OCI-LY7 (cell line): ENCODE measurements around the gene CWC25. TPM values are rescaled to one million over a fixed set of nuclear protein-coding genes. Genes with fewer than 3 reads are reported as not detected.

Experiments
- BruUV-seq: library from RNA; stranded (reverse); fragments of 400-500 nt; replicated peaks from 2 replicates; lab custom pipeline; 2021; lab: Mats Ljungman, UMichigan
- CTCF ChIA-PET: fragments of 300-600 bp; sonication (Branson Sonifier 250); formaldehyde crosslinking; loops from one replicate; lab custom pipeline; 2022; ENCODE audit warnings: antibody characterized with exemption; ENCODE audit not compliant: unreplicated experiment; lab: Charles Lee
- POLR2A ChIA-PET: fragments of 300-600 bp; sonication (Branson Sonifier 250); formaldehyde crosslinking; loops from one replicate; lab custom pipeline; 2022; ENCODE audit warnings: antibody characterized with exemption; lab: Charles Lee
- DNase-seq: peaks from one replicate; pipeline ENCODE4 v3.0.0-alpha.2; 2015; ENCODE audit warnings: low spot score
- H2AFZ ChIP-seq: fragments of 200-600 bp; sonication (generic), shearing (Covaris generic); 2 replicates; pipeline ENCODE4 v1.6.1; 2014; ENCODE audit warnings: mild to moderate bottlenecking, antibody characterized with exemption, low read length, moderate library complexity
- H3K27ac ChIP-seq: fragments of 200-600 bp; sonication (generic); 2 replicates; pipeline ENCODE4 v1.5.1; 2014; ENCODE audit warnings: mixed run types, low read depth, mild to moderate bottlenecking, moderate library complexity, low read length, inconsistent platforms; ENCODE audit not compliant: poor library complexity, severe bottlenecking
- H3K36me3 ChIP-seq: fragments of 200-600 bp; sonication (generic); 2 replicates; pipeline ENCODE4 v1.6.1; 2014; ENCODE audit warnings: mild to moderate bottlenecking, antibody characterized with exemption, low read length, moderate library complexity, mixed read lengths; ENCODE audit not compliant: insufficient read depth
- H3K4me1 ChIP-seq: fragments of 200-600 bp; sonication (generic); 2 replicates; pipeline ENCODE4 v1.5.1; 2014; ENCODE audit warnings: mild to moderate bottlenecking, low read length; ENCODE audit not compliant: insufficient read depth, poor library complexity, severe bottlenecking
- H3K4me2 ChIP-seq: fragments of 200-600 bp; sonication (generic); 2 replicates; pipeline ENCODE4 v1.6.1; 2014; ENCODE audit warnings: mild to moderate bottlenecking, low read length
- H3K4me3 ChIP-seq: fragments of 200-600 bp; sonication (generic); 2 replicates; pipeline ENCODE4 v1.5.1; 2014; ENCODE audit warnings: mild to moderate bottlenecking, low read depth, low read length; ENCODE audit not compliant: poor library complexity, severe bottlenecking
- H3K79me2 ChIP-seq: fragments of 200-600 bp; sonication (generic); 2 replicates; pipeline ENCODE4 v1.6.1; 2016; ENCODE audit warnings: low read depth, mild to moderate bottlenecking, low read length, moderate library complexity, mixed read lengths; ENCODE audit not compliant: insufficient read depth
- H3K9me2 ChIP-seq: fragments of 200-600 bp; sonication (generic); 2 replicates; pipeline ENCODE4 v1.6.1; 2016; ENCODE audit warnings: mild to moderate bottlenecking, low read length, mixed read lengths; ENCODE audit not compliant: insufficient read depth
- H3K9me3 ChIP-seq: fragments of 200-600 bp; sonication (generic); 2 replicates; pipeline ENCODE4 v1.6.1; 2014; ENCODE audit warnings: mild to moderate bottlenecking, mixed run types, low read length, mixed read lengths
- H4K20me1 ChIP-seq: fragments of 200-600 bp; sonication (generic); 2 replicates; pipeline ENCODE4 v1.6.1; 2014; ENCODE audit warnings: mild to moderate bottlenecking, antibody characterized with exemption, low read length, moderate library complexity, mixed read lengths; ENCODE audit not compliant: insufficient read depth
- CTCF ChIP-seq: fragments of 200-600 bp; sonication (generic); conservative IDR thresholded peaks from 2 replicates; pipeline ENCODE4 v1.5.1; 2014; ENCODE audit warnings: mild to moderate bottlenecking, antibody characterized with exemption, low read length, moderate library complexity, mixed read lengths
- EZH2phosphoT487 ChIP-seq: fragments of 200-600 bp; sonication (generic); IDR thresholded peaks from 2 replicates; pipeline ENCODE4 v1.6.1; 2018; ENCODE audit warnings: low read depth, borderline replicate concordance, mild to moderate bottlenecking, mixed run types, antibody characterized with exemption, low read length, moderate library complexity, mixed read lengths
- intact Hi-C: fragments of 100-400 bp; cut with micrococcal nuclease; formaldehyde crosslinking; loops from one replicate; pipeline ENCODE4 v1.10.0; 2022; ENCODE audit not compliant: unreplicated experiment
- total RNA-seq, 2 experiments: library from RNA; depleted of rRNA in 1 of 2; stranded (reverse); fragments of >200 nt in 1 of 2; shearing (Covaris generic) in 1 of 2; gene quantifications; 2 replicates each; pipeline ENCODE4 v1.2.3, GENCODE V29; 2014 to 2022

The CWC25 gene
- total RNA-seq, 2 experiments from 2014 or later = 22.2 to 26.8 TPM

GRCh38 chr17:38752308-38753070 is 72.6 kb downstream of the CWC25 start, which contains the start of gene PSMB3:
Gene PSMB3, plus strand, starts transcription at chr17:38752741. Its CDS starts 86 bp downstream, at chr17:38752827.
- TF ChIP-seq EZH2phosphoT487 (no peak), CTCF (no peak)
- peak; percentile 100 for DNase-seq
- POLR2A ChIA-PET = interaction anchor here (0.7 to 1.5 kb wide), 4 partner anchors 42 to 117 kb away, joined by 3 to 4 read pairs (median 3); partner anchors contain the start of gene RPL23
- intact Hi-C loops = loop anchor here (2.0 to 5.0 kb wide), 3 partner anchors 100 to 400 kb away; partner anchors contain the start of genes PLXDC1 and RPL23
- Histone ChIP-seq H3K4me2 (peak within 1 kb of the TSS; percentile 93), H3K4me1 (peaks cover 40% of the 10 kb centered on the region), H3K9me3 (no peaks in the 10 kb centered on the region), H4K20me1 (no peaks in the 10 kb centered on the region), H3K36me3 (peaks cover 38% of the 10 kb centered on the region), H3K9me2 (no peaks in the 10 kb centered on the region), H3K4me3 (peak within 1 kb of the TSS; percentile 79), H2AFZ (peak within 1 kb of the TSS; percentile 64; the same call in 1 of the 2 replicates), H3K79me2 (peaks cover 22% of the 10 kb centered on the region), H3K27ac (peak within 1 kb of the TSS; percentile 76)
- BruUV-seq = no TSS peak
- CTCF ChIA-PET = no interaction called here

GRCh38 chr17:38751808-38752307 is 73.3 kb downstream of the CWC25 start:
- H3K79me2 ChIP-seq = peaks cover 27% of the 10 kb centered on the region
- peaks cover 40% of the 10 kb centered on the region for H3K4me1 ChIP-seq
- ChIA-PET CTCF (no interaction called here), POLR2A (interaction anchor here (0.5 to 1.5 kb wide), 6 partner anchors 15 to 1434 kb away, joined by 3 to 5 read pairs (median 4); partner anchors contain the start of gene RPL23)
- peaks cover 31% of the 10 kb centered on the region for H3K36me3 ChIP-seq
- H3K4me3 ChIP-seq = peak overlapping the region; percentile 79
- DNase-seq = peak; percentile 85
- H3K27ac ChIP-seq = peak overlapping the region; percentile 76
- H3K4me2 ChIP-seq = peak overlapping the region; percentile 81
- no peaks in the 10 kb centered on the region for H3K9me3 ChIP-seq
- intact Hi-C loops = loop anchor here (2.0 to 5.0 kb wide), 3 partner anchors 100 to 400 kb away; partner anchors contain the start of genes PLXDC1 and RPL23
- TF ChIP-seq EZH2phosphoT487 = no peak
- no peak for TF ChIP-seq CTCF
- TSS peak; percentile 97 for BruUV-seq
- no peaks in the 10 kb centered on the region for H3K9me2 ChIP-seq
- H4K20me1 ChIP-seq = no peaks in the 10 kb centered on the region
- H2AFZ ChIP-seq = peak overlapping the region; percentile 52; the same call in 1 of the 2 replicates
